Tibial nerve (tissue), 4 donors: Measurements from ENCODE around the gene WDR74.

Experiments used
- CTCF ChIP-seq, 5 experiments: fragments of 200-600 bp in 3 of 5; fragments of 450-650 bp in 2 of 5; sonication (generic) in 3 of 5; IDR thresholded peaks; one replicate each; pipeline ENCODE4 v1.5.1; 2016 to 2019; ENCODE audit warnings: antibody characterized with exemption in 5 of 5, mild to moderate bottlenecking in 3 of 5, moderate library complexity in 2 of 5
- EP300 ChIP-seq, 2 donors: sonication (generic); formaldehyde crosslinking; IDR thresholded peaks; one replicate each; pipeline ENCODE4 v1.6.1; 2017; ENCODE audit warnings: antibody characterized with exemption in 2 of 2, mild to moderate bottlenecking in 1 of 2

DNA sequence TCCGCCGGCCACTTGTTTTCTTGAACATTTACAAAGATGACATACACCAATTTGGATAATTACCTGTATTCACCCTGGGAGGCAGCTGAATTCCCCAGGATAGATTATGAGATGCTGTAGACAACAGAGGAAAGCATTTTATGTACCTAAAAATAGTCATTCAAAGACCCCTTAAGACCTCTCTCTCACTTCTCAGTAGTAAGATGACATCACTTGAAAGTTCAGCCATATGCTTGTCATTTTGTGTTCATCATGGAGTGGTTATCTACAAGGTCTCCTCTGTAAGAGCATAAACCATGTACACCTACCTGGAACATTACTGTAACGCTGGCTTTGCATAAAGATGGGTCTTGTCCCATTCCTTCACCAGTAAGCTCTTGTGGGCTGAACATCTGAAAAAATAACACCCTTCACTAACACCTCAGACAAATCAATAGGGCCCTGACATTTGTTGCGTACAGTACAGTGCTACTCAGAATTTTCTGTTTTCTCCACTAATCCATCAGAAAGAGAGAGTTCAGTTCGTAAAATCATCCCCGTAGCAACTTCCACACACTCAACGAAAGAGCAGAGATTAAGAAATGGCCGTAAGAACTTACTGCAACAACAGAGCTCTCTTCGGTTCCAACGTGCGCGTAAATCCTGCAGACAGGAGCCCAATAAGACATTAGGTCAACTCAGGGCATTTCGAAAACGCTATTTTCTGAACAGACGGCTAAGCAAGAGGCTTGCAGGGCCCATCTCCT lies 15.6 kb upstream of the WDR74 start:
- TF ChIP-seq EP300 (IDR thresholded peaks at IDR 0.05) = no peak
- TF ChIP-seq CTCF (IDR thresholded peaks at IDR 0.05) = no peak
